Measurements from ENCODE around the gene AGAP2.

AGAP2 gene

DNA sequence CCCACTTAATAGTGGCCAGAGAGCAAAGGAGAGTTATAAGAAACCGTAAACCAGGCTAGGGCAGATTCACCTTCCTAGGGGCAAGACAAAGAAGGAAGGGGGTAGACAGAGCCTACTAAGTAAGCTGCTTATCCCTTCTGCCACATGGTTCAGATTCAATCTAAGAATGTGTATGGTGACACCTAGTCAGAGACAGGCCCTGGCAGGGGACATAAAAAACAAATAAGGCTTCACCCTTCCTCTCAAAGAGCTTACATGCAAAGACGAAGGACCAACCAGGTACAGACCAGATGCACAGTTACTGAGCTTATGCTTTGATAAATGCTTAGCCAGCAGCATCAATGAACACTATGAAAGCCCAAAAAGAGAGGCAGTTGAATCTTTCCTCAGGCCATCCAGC is 23.9 kb upstream of the AGAP2 start:
- H3K4me3 ChIP-seq (ENCODE audit: low read depth, low read length) = no peak overlapping the region
- no peak for TF ChIP-seq CTCF (IDR thresholded peaks at IDR 0.05; ENCODE audit: low read depth, low read length)

GRCh38 chr12:57761391-57761998 is 23.0 kb upstream of the AGAP2 start:
- TF ChIP-seq CTCF (IDR thresholded peaks at IDR 0.05; ENCODE audit: low read depth, low read length) = no peak
- H3K4me3 ChIP-seq (ENCODE audit: low read depth, low read length) = no peak overlapping the region

- no peak for TF ChIP-seq CTCF (IDR thresholded peaks at IDR 0.05; ENCODE audit: low read depth, low read length)
- no peak overlapping the region for H3K4me3 ChIP-seq (ENCODE audit: low read depth, low read length)
Observed at GRCh38 chr12:57760347-57760982, 21.9 kb upstream of the AGAP2 start.

DNA sequence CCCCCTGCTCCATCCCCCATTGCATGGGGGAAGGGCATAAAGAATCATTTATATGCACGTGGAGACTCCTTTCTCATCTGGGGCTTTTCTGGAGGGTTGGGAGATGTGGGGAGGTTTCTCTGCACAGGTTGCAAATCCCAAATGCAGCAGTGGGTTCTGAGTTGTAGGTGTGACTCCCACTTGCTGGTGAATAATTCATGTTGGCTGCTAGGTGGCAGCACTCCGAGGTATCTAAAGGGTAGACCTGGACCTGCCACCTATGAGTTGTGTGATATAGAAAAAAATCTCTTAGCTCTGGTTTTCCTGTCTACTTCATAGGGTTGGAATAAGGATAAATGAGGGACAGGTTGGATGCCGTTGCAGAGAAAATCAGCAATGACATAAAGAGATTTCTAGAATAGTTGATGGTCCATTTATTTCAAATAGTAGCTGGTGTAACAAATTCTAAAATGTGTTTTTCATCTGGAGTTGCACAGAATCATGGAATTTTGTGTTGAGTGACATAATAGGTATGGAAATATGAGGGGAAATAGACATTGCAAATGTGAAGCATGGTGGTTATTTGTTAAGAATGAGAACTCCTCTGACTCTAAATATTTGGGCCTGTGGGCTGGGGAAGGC is 20.9 kb upstream of the AGAP2 start:
- no peak overlapping the region for H3K4me3 ChIP-seq (ENCODE audit: low read depth, low read length)
- TF ChIP-seq CTCF (IDR thresholded peaks at IDR 0.05; ENCODE audit: low read depth, low read length) = peak; percentile 21; the same call in 1 of the 2 replicates

DNA sequence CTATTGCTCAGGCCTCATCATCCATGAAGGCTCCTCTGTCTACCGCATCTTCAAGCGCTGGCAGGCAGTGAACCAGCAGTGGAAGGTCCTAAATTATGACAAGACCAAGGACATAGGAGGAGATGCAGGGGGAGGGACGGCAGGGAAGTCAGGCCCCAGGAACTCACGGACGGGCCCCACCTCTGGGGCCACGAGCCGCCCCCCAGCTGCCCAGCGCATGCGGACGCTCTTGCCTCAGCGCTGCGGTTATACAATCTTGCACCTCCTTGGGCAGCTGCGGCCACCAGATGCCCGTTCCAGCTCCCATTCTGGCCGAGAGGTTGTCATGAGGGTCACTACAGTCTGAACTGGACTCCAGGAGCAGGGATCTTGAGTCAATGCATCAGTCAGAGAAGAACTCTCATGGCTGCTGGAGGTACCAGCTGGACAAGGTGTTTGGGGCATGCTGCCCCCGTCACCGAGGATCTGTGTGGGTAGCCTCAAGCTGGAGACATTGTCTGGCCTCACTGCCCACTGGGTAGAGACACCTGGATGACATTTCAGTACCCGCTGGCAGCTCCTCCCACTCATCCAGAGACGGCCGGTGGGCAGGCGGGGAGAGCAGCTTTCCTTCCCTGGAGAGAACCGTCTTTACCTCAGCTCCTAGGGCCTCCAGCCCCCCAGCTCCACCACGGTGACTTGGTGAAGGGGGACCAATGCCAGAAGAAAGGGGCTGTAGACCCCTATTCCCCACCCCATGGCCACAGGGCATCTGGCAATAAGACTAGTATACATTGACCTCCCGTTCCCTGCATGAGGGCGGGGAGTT is 20.2 kb upstream of the AGAP2 start:
- no peak for TF ChIP-seq CTCF (IDR thresholded peaks at IDR 0.05; ENCODE audit: low read depth, low read length)
- H3K4me3 ChIP-seq (ENCODE audit: low read depth, low read length) = no peak overlapping the region

GRCh38 chr12:57757771-57758170 is 19.2 kb upstream of the AGAP2 start:
- no peak overlapping the region for H3K4me3 ChIP-seq (ENCODE audit: low read depth, low read length)
- no peak for TF ChIP-seq CTCF (IDR thresholded peaks at IDR 0.05; ENCODE audit: low read depth, low read length)

Measured in WI38 (cell line).